Measurements from ENCODE around the gene RAD51B. TPM values are rescaled to one million over a fixed set of nuclear protein-coding genes. Genes with fewer than 3 reads are reported as not detected.

The RAD51B gene
- total and polyA plus RNA-seq, 2 of the 13 experiments (the other 11 are each of a cell fraction or from before 2014, with no cell fraction given), result 7.0 to 9.5 TPM

- TF ChIP-seq ZNF646 (CRISPR knock-in tag; IDR thresholded peaks at IDR 0.05) (no peak), ATF3 (CRISPR knock-in tag; IDR thresholded peaks at IDR 0.05) (no peak), ELF3 (CRISPR knock-in tag; IDR thresholded peaks at IDR 0.05) (peak; percentile 89), HHEX (CRISPR knock-in tag; IDR thresholded peaks at IDR 0.05) (no peak), SAP130 (CRISPR knock-in tag; IDR thresholded peaks at IDR 0.05; ENCODE audit: low read depth) (peak; percentile 53; the same call in 1 of the 2 replicates), KIAA2018 (CRISPR knock-in tag; IDR thresholded peaks at IDR 0.05; ENCODE audit: borderline replicate concordance) (no peak), ZMYM3 (CRISPR knock-in tag; IDR thresholded peaks at IDR 0.05) (peak; percentile 49; the same call in 1 of the 2 replicates), JUND (CRISPR knock-in tag; IDR thresholded peaks at IDR 0.05) (0 out of 2 replicates have a peak, but pooled peaks have one; percentile 30), ZNF274 (CRISPR knock-in tag; IDR thresholded peaks at IDR 0.05) (no peak), RELA (CRISPR knock-in tag; IDR thresholded peaks at IDR 0.05) (no peak), SNAPC2 (CRISPR knock-in tag; IDR thresholded peaks at IDR 0.05) (no peak), ZNF10 (CRISPR knock-in tag; IDR thresholded peaks at IDR 0.05; ENCODE audit: borderline replicate concordance, low read depth) (no peak), ZNF616 (CRISPR knock-in tag; IDR thresholded peaks at IDR 0.05; ENCODE audit: low read depth) (no peak), NCOA2 (CRISPR knock-in tag; IDR thresholded peaks at IDR 0.05) (peak; percentile 33; the same call in 1 of the 2 replicates), ZFX (CRISPR knock-in tag; IDR thresholded peaks at IDR 0.05; ENCODE audit: low read depth) (no peak)
Measured at GRCh38 chr14:68563251-68564131, 743.9 kb downstream of the RAD51B start (continued).

All from HepG2 (cell line).